GM23338 (cell line): ENCODE measurements around the gene SPP1. TPM values are rescaled to one million over a fixed set of nuclear protein-coding genes. Genes with fewer than 3 reads are reported as not detected.

ENCODE experiments used
- ATAC-seq: fragments of 200-7000 bp; cut with Tn5 transposase; 3 replicates; pipeline ENCODE4 v1.9.1; 2020
- DNase-seq: peaks from one replicate; pipeline ENCODE4 v3.0.0-alpha.2; 2015; ENCODE audit warnings: low spot score
- H2AFZ ChIP-seq: fragments of 200-600 bp; sonication (generic); 2 replicates; pipeline ENCODE4 v1.8.0; 2016; ENCODE audit warnings: antibody characterized with exemption, mild to moderate bottlenecking, moderate library complexity
- H3F3A ChIP-seq: fragments of 200-600 bp; sonication (generic); replicated peaks from 2 replicates; pipeline ENCODE4 v1.8.0; 2017; ENCODE audit warnings: antibody characterized with exemption, mixed run types, low read depth
- H3K27ac ChIP-seq: fragments of 200-600 bp; sonication (generic); 2 replicates; pipeline ENCODE4 v1.6.1; 2016; ENCODE audit warnings: low read depth
- H3K27me3 ChIP-seq: fragments of 200-600 bp; sonication (generic); 2 replicates; pipeline ENCODE4 v1.8.0; 2016; ENCODE audit warnings: mild to moderate bottlenecking, mixed run types, moderate library complexity; ENCODE audit not compliant: insufficient read depth
- H3K36me3 ChIP-seq: fragments of 200-600 bp; sonication (generic); 2 replicates; pipeline ENCODE4 v1.8.0; 2016; ENCODE audit warnings: mild to moderate bottlenecking; ENCODE audit not compliant: insufficient read depth
- H3K4me1 ChIP-seq: fragments of 200-600 bp; sonication (generic); 2 replicates; pipeline ENCODE4 v1.8.0; 2016; ENCODE audit warnings: mild to moderate bottlenecking, moderate library complexity; ENCODE audit not compliant: insufficient read depth
- H3K4me2 ChIP-seq: fragments of 200-600 bp; sonication (generic); 2 replicates; pipeline ENCODE4 v1.7.1; 2017; ENCODE audit warnings: mixed run types
- H3K4me3 ChIP-seq: fragments of 200-600 bp; sonication (generic); 2 replicates; pipeline ENCODE4 v1.6.1; 2016; ENCODE audit warnings: mixed run types
- H3K79me2 ChIP-seq: fragments of 200-600 bp; sonication (generic); replicated peaks from 2 replicates; pipeline ENCODE4 v1.8.0; 2017; ENCODE audit warnings: mild to moderate bottlenecking; ENCODE audit not compliant: insufficient read depth
- H3K9me2 ChIP-seq: fragments of 200-600 bp; sonication (generic); 2 replicates; pipeline ENCODE4 v1.8.0; 2017; ENCODE audit not compliant: insufficient read depth
- H4K20me1 ChIP-seq: fragments of 200-600 bp; sonication (generic); replicated peaks from 2 replicates; pipeline ENCODE4 v1.8.0; 2017; ENCODE audit warnings: mild to moderate bottlenecking; ENCODE audit not compliant: insufficient read depth
- H3K27ac Mint-ChIP-seq: 2 replicates; pipeline ENCODE4 v1.8.0; 2020; ENCODE audit warnings: inconsistent platforms, mild to moderate bottlenecking, moderate library complexity, mixed read lengths
- H3K27me3 Mint-ChIP-seq: 3 replicates; pipeline ENCODE4 v1.8.0; 2022; ENCODE audit warnings: low read depth, mild to moderate bottlenecking, moderate library complexity, mixed read lengths, inconsistent platforms; ENCODE audit not compliant: insufficient read depth, poor library complexity
- H3K36me3 Mint-ChIP-seq: 3 replicates; pipeline ENCODE4 v1.8.0; 2021; ENCODE audit warnings: low read depth, mild to moderate bottlenecking, inconsistent platforms, moderate library complexity, mixed read lengths
- H3K4me1 Mint-ChIP-seq: 3 replicates; pipeline ENCODE4 v1.8.0; 2020; ENCODE audit warnings: mild to moderate bottlenecking, inconsistent platforms, mixed read lengths
- H3K4me3 Mint-ChIP-seq: 3 replicates; pipeline ENCODE4 v1.8.0; 2021; ENCODE audit warnings: moderate library complexity, mild to moderate bottlenecking, inconsistent platforms, mixed read lengths
- H3K9me3 Mint-ChIP-seq: 3 replicates; pipeline ENCODE4 v1.8.0; 2020; ENCODE audit warnings: moderate library complexity, mild to moderate bottlenecking, inconsistent platforms, mixed read lengths
- CREB1 ChIP-seq: fragments of 250-450 bp; sonication (Bioruptor Pico); IDR thresholded peaks from 2 replicates; pipeline ENCODE4 v1.5.0; 2020; ENCODE audit warnings: low read depth, mild to moderate bottlenecking, moderate library complexity
- CTCF ChIP-seq, 2 experiments: fragments of 200-600 bp in 1 of 2; sonication (generic) in 1 of 2; conservative IDR thresholded peaks; 2 replicates each; pipeline versions ENCODE4 v1.5.1 to v1.6.1; 2016 to 2017; ENCODE audit warnings: antibody characterized with exemption in 2 of 2, low read depth in 2 of 2, mild to moderate bottlenecking in 2 of 2, moderate library complexity in 1 of 2
- EZH2 ChIP-seq: fragments of 200-600 bp; sonication (generic); IDR thresholded peaks from one replicate; pipeline ENCODE4 v1.8.0; 2017; ENCODE audit warnings: antibody characterized with exemption, mild to moderate bottlenecking, low read depth; ENCODE audit not compliant: unreplicated experiment
- JUNB ChIP-seq: IDR thresholded peaks from one replicate; pipeline ENCODE4 v1.6.1; 2016; ENCODE audit warnings: antibody characterized with exemption; ENCODE audit not compliant: unreplicated experiment
- NANOG ChIP-seq: IDR thresholded peaks from 2 replicates; pipeline ENCODE4 v1.6.1; 2016; ENCODE audit warnings: antibody characterized with exemption, borderline replicate concordance
- POLR2AphosphoS5 ChIP-seq: IDR thresholded peaks from 2 replicates; pipeline ENCODE4 v1.6.1; 2016; ENCODE audit warnings: antibody characterized with exemption, low read depth
- STAT1 ChIP-seq: IDR thresholded peaks from one replicate; pipeline ENCODE4 v1.6.1; 2016; ENCODE audit warnings: antibody characterized with exemption; ENCODE audit not compliant: unreplicated experiment
- ZNF114 ChIP-seq: fragments of 250-450 bp; sonication (Bioruptor Pico); IDR thresholded peaks from 2 replicates; pipeline ENCODE4 v1.5.0; 2020; ENCODE audit warnings: mild to moderate bottlenecking, moderate library complexity
- ZNF462 ChIP-seq: fragments of 250-450 bp; sonication (Bioruptor Pico); IDR thresholded peaks from 2 replicates; pipeline ENCODE4 v1.5.0; 2020; ENCODE audit warnings: mild to moderate bottlenecking, moderate library complexity
- polyA plus RNA-seq: library from polyadenylated mRNA; unstranded; fragments of >200 nt; fragmentation: Nextera tagmentation; extraction: Ambion mirVana; gene quantifications from 2 replicates; pipeline ENCODE4 v1.2.1, GENCODE V29; 2016
- total RNA-seq: library from RNA; depleted of rRNA; stranded (reverse); fragments of >200 nt; shearing (Covaris generic); gene quantifications from 2 replicates; pipeline ENCODE4 v1.2.3, GENCODE V29; 2014

Gene SPP1
- total and polyA plus RNA-seq, 2 experiments from 2014 or later: 41.3 to 51.3 TPM

GRCh38 chr4:88012647-88013046, 37.1 kb downstream of the SPP1 start:
- no peak for TF ChIP-seq NANOG
- TF ChIP-seq CREB1 (CRISPR knock-in tag): no peak
- H3K4me3 Mint-ChIP-seq: no peak overlapping the region; the same call in 2 of the 3 replicates
- no peak overlapping the region for H3K27ac Mint-ChIP-seq
- Histone ChIP-seq H3F3A (no peaks in the 10 kb centered on the region), H3K27ac (no peak overlapping the region), H3K9me2 (no peaks in the 10 kb centered on the region), H4K20me1 (peaks cover 53% of the 10 kb centered on the region), H3K79me2 (peaks cover 97% of the 10 kb centered on the region), H3K4me3 (no peak overlapping the region), H3K4me2 (no peak overlapping the region), H3K36me3 (no peaks in the 10 kb centered on the region), H3K4me1 (peaks cover 48% of the 10 kb centered on the region), H3K27me3 (no peaks in the 10 kb centered on the region), H2AFZ (no peak overlapping the region)
- DNase-seq (no peak), ATAC-seq (no peak)
- peaks cover 49% of the 10 kb centered on the region for H3K4me1 Mint-ChIP-seq
- H3K9me3 Mint-ChIP-seq: no peaks in the 10 kb centered on the region; the same call in 2 of the 3 replicates
- H3K27me3 Mint-ChIP-seq: peaks cover 3% of the 10 kb centered on the region
- peaks cover 3% of the 10 kb centered on the region for H3K36me3 Mint-ChIP-seq

- peaks cover 43% of the 10 kb centered on the region for H3K4me1 ChIP-seq
- Mint-ChIP-seq H3K4me3 (no peak overlapping the region), H3K27ac (no peak overlapping the region), H3K9me3 (no peaks in the 10 kb centered on the region; the same call in 2 of the 3 replicates), H3K4me1 (peaks cover 49% of the 10 kb centered on the region), H3K27me3 (no peaks in the 10 kb centered on the region), H3K36me3 (peaks cover 3% of the 10 kb centered on the region)
- no peak overlapping the region for H2AFZ ChIP-seq
- no peaks in the 10 kb centered on the region for H3K27me3 ChIP-seq
- no peak for DNase-seq
- H3F3A ChIP-seq: no peaks in the 10 kb centered on the region
- H4K20me1 ChIP-seq: peaks cover 47% of the 10 kb centered on the region
- no peaks in the 10 kb centered on the region for H3K9me2 ChIP-seq
- TF ChIP-seq ZNF114 (CRISPR knock-in tag) (no peak), EZH2 (no peak), STAT1 (no peak), POLR2AphosphoS5 (no peak), CTCF (conservative IDR thresholded peaks at IDR 0.05; ENCODE audit: low read depth in 2 of 2) (no peak), CREB1 (CRISPR knock-in tag) (no peak), JUNB (no peak), ZNF462 (CRISPR knock-in tag) (no peak), NANOG (no peak)
- peaks cover under 1% of the 10 kb centered on the region; the same call in 1 of the 2 replicates for H3K36me3 ChIP-seq
- ATAC-seq: no peak
- peaks cover 100% of the 10 kb centered on the region for H3K79me2 ChIP-seq
- H3K27ac ChIP-seq: no peak overlapping the region
- H3K4me2 ChIP-seq: no peak overlapping the region
- H3K4me3 ChIP-seq: no peak overlapping the region
These were observed 38.9 kb downstream of the SPP1 start for GRCh38 chr4:88014386-88014905.
